Measurements from ENCODE around the gene GAS6. TPM values are rescaled to one million over a fixed set of nuclear protein-coding genes. Genes with fewer than 3 reads are reported as not detected.
"Not testable (repeated sequence)": the region's sequence is repeated elsewhere in the genome, so short reads cannot be mapped to it uniquely, and the experiment has no call there.

Gene GAS6
- total RNA-seq, 1 donor from 2014 or later, result 70.0 TPM

GRCh38 chr13:113835461-113836270 lies 28.2 kb downstream of the GAS6 start:
- Histone ChIP-seq H3K27me3 (ENCODE audit: control insufficient read depth, insufficient read depth, low read length) (no peaks in the 10 kb centered on the region), H3K4me3 (ENCODE audit: low read depth, low read length) (no peak overlapping the region), H3K36me3 (ENCODE audit: control insufficient read depth, insufficient read depth, low read length) (peaks cover 8% of the 10 kb centered on the region)
- FAIRE-seq (no peak), DNase-seq (ENCODE audit: low read depth) (no peak)
- TF ChIP-seq CTCF (IDR thresholded peaks at IDR 0.05; ENCODE audit: insufficient read depth, low read length, severe bottlenecking), result no peak

DNA sequence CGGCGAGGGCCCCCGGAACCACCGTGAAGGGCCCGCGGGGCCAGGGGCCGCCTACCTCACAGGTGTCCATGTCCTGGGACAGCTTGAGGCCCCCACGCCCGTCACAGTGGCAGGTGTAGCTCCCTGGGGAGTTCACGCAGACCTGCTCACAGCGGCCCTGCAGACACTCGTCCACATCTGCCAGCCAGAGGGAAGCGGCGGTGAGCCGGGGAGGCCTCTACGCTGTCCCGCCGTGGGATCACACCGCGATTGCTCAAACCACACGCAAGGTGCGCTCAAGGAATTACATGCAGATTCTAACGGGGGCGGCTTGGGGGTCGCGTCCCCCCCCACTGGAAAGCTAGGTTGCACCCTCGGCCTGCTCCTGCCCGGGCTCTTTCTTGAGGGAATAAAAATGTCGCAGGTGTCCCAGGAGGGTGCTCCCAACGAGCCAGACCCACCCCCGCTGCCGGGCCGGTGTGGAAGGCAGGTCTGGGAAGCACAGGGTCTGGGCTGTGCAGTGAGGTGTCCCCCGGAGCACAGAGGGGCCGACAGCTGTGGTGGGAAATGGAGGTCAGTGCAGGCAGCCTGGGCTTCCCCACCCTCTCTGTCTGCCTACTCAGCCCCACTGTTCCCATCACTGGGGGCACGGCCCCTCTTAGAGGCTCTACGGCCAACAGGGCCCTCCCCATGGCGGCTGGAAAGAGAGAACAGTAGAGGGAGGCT lies 29.2 kb downstream of the GAS6 start:
- DNase-seq (ENCODE audit: low read depth), result no peak

DNA sequence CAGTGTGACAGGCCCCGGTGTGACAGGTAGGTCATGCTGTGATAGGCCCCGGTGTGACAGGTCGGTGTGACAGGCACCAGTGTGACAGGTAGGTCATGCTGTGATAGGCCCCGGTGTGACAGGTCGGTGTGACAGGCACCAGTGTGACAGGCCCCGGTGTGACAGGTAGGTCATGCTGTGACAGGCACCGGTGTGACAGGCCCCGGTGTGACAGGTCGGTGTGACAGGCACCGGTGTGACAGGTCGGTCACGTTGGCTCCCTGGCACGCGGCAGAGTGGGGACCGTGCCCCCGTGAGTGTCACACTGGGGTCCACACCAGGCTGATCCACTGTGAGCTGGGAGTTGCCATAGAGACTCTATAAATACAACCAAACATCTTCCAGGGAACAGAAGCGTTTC lies 29.9 kb downstream of the GAS6 start:
- not testable (repeated sequence) for H3K36me3 ChIP-seq (ENCODE audit: control insufficient read depth, insufficient read depth, low read length); DNase-seq (ENCODE audit: low read depth)

More for the DNA sequence above, 29.2 kb downstream of the GAS6 start:
- Histone ChIP-seq H3K36me3 (ENCODE audit: control insufficient read depth, insufficient read depth, low read length) (peaks cover 8% of the 10 kb centered on the region), H3K27me3 (ENCODE audit: control insufficient read depth, insufficient read depth, low read length) (no peaks in the 10 kb centered on the region), H3K4me3 (ENCODE audit: low read depth, low read length) (no peak overlapping the region)
- TF ChIP-seq CTCF (IDR thresholded peaks at IDR 0.05; ENCODE audit: insufficient read depth, low read length, severe bottlenecking), result no peak
- no peak for FAIRE-seq

DNA sequence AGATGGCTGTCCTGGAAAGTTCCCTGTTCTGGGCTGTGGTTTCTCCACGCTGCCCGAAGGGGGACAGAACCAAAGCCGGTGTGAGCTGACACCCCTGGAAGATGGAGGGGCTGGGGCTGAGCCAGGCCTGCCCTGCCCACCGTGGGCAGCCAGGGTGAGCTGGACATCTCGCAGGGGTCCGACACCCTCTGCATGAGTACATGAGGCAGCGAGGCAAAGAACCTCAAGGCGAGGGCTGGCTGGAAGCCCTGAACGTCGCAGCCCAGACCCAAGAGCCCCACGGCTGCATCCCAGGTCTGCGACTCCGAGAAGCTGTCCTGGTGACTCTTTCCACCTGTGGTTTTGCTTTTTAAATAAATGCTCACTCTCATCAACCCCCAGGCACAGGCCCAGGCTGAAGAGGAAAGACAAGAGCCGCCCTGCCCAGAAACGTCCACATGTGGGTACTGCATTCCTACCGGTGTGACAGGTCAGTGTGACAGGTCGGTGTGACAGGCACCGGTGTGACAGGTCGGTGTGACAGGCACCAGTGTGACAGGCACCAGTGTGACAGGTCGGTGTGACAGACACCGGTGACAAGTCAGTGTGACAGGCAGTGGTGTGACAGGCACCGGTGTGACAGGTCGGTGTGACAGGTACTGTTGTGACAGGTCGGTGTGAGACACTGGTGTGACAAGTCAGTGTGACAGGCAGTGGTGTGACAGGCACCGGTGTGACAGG lies 30.6 kb downstream of the GAS6 start:
- no peaks in the 10 kb centered on the region for H3K27me3 ChIP-seq (ENCODE audit: control insufficient read depth, insufficient read depth, low read length)
- peaks cover 11% of the 10 kb centered on the region for H3K36me3 ChIP-seq (ENCODE audit: control insufficient read depth, insufficient read depth, low read length)
- peak; percentile 100 for FAIRE-seq
- no peak for TF ChIP-seq CTCF (IDR thresholded peaks at IDR 0.05; ENCODE audit: insufficient read depth, low read length, severe bottlenecking)
- no peak overlapping the region for H3K4me3 ChIP-seq (ENCODE audit: low read depth, low read length)
- DNase-seq (ENCODE audit: low read depth), result no peak

More for the DNA sequence above, 29.9 kb downstream of the GAS6 start:
- FAIRE-seq; H3K4me3 ChIP-seq (ENCODE audit: low read depth, low read length); H3K27me3 ChIP-seq (ENCODE audit: control insufficient read depth, insufficient read depth, low read length): not testable (repeated sequence)

DNA sequence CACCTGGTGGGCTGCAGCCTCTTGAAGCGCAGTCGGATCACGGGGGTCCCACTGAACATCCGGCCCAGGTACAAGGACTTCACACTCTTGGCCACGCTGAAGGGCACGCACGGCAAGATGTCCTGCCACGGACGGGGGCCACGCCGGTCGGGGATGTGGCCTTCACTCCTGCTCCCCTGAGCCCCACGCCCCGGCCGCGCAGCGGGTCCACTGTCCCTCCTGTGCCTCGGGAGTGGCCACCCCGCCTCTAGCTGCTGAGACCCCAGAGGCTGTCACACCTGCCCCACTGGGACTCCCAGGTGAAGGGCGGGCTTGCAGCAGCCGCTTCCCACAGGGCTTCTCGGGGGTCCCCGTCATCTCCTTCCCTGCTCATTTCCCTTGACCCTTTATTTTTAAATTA lies 31.2 kb downstream of the GAS6 start:
- peaks cover 13% of the 10 kb centered on the region for H3K36me3 ChIP-seq (ENCODE audit: control insufficient read depth, insufficient read depth, low read length)
- H3K4me3 ChIP-seq (ENCODE audit: low read depth, low read length), result no peak overlapping the region
- no peaks in the 10 kb centered on the region for H3K27me3 ChIP-seq (ENCODE audit: control insufficient read depth, insufficient read depth, low read length)
- TF ChIP-seq CTCF (IDR thresholded peaks at IDR 0.05; ENCODE audit: insufficient read depth, low read length, severe bottlenecking), result no peak
- DNase-seq (ENCODE audit: low read depth) (no peak), FAIRE-seq (no peak)

DNA sequence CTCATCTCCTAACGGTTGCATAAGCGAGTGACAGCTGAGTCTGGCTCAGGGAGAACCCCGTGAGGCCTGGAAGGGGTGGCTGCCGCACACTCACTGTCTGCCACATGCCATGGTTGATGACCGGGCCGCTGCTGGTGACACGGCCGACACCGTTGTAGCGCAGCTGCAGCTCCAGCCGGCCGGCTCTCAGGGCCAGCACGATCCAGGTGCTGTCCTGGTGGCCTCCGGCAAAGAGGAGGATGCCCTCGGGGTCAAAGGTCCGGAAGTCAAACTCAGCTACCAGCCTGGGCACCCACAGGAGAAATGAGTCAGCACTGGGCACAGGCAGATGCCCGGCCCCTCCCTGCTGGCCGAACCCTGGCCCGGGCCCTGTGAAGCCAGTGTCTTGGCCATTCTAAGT lies 31.7 kb downstream of the GAS6 start:
- Histone ChIP-seq H3K36me3 (ENCODE audit: control insufficient read depth, insufficient read depth, low read length) (peaks cover 17% of the 10 kb centered on the region), H3K4me3 (ENCODE audit: low read depth, low read length) (no peak overlapping the region), H3K27me3 (ENCODE audit: control insufficient read depth, insufficient read depth, low read length) (no peaks in the 10 kb centered on the region)
- TF ChIP-seq CTCF (IDR thresholded peaks at IDR 0.05; ENCODE audit: insufficient read depth, low read length, severe bottlenecking), result no peak
- FAIRE-seq (no peak), DNase-seq (ENCODE audit: low read depth) (no peak)
